SHP77 treated with DMSO at 0.1 percent for 48 hours (cell line): Measurements from ENCODE around the gene AEBP2.
"Not testable (repeated sequence)": the region's sequence is repeated elsewhere in the genome, so short reads cannot be mapped to it uniquely, and the experiment has no call there.

ENCODE experiments used
- DNase-seq: peaks from one replicate; lab custom pipeline; 2025; lab: John Stamatoyannopoulos, UW

The AEBP2 gene

GRCh38 chr12:19454837-19455236 lies 15.5 kb downstream of the AEBP2 start:
- DNase-seq: no peak

GRCh38 chr12:19456176-19456575 lies 16.9 kb downstream of the AEBP2 start:
- DNase-seq: no peak

GRCh38 chr12:19457561-19457960 lies 18.3 kb downstream of the AEBP2 start:
- DNase-seq: no peak

GRCh38 chr12:19458733-19459132 lies 19.4 kb downstream of the AEBP2 start:
- no peak for DNase-seq

GRCh38 chr12:19461999-19462398 lies 22.7 kb downstream of the AEBP2 start:
- DNase-seq: no peak

GRCh38 chr12:19462406-19462805 lies 23.1 kb downstream of the AEBP2 start:
- no peak for DNase-seq

GRCh38 chr12:19464192-19464580 lies 24.9 kb downstream of the AEBP2 start:
- no peak for DNase-seq

- DNase-seq: no peak
Observed at GRCh38 chr12:19465711-19466110, 26.4 kb downstream of the AEBP2 start.

- DNase-seq: no peak
Observed at GRCh38 chr12:19474147-19474546, 34.9 kb downstream of the AEBP2 start.

- not testable (repeated sequence) for DNase-seq
Observed at GRCh38 chr12:19475884-19476505, 36.7 kb downstream of the AEBP2 start.

GRCh38 chr12:19477071-19477470 lies 37.8 kb downstream of the AEBP2 start:
- DNase-seq: no peak

- no peak for DNase-seq
Observed at GRCh38 chr12:19480459-19480858, 41.2 kb downstream of the AEBP2 start.

- no peak for DNase-seq
Observed at GRCh38 chr12:19482036-19482435, 42.7 kb downstream of the AEBP2 start.

GRCh38 chr12:19482551-19483109 lies 43.3 kb downstream of the AEBP2 start:
- no peak for DNase-seq

- no peak for DNase-seq
Observed at GRCh38 chr12:19483727-19484126, 44.4 kb downstream of the AEBP2 start.

- DNase-seq: no peak
Observed at GRCh38 chr12:19484738-19485137, 45.4 kb downstream of the AEBP2 start.

GRCh38 chr12:19485240-19485639 lies 45.9 kb downstream of the AEBP2 start:
- DNase-seq: no peak

- DNase-seq: no peak
Observed at GRCh38 chr12:19489168-19489567, 49.9 kb downstream of the AEBP2 start.

- no peak for DNase-seq
Observed at GRCh38 chr12:19490908-19491307, 51.6 kb downstream of the AEBP2 start.

- no peak for DNase-seq
Observed at GRCh38 chr12:19491863-19492262, 52.6 kb downstream of the AEBP2 start.

- DNase-seq: no peak
Observed at GRCh38 chr12:19496219-19496878, 57.1 kb downstream of the AEBP2 start.

- DNase-seq: no peak
Observed at GRCh38 chr12:19498099-19498498, 58.8 kb downstream of the AEBP2 start.

- DNase-seq: no peak
Observed at GRCh38 chr12:19499030-19499429, 59.7 kb downstream of the AEBP2 start.

GRCh38 chr12:19506497-19506896 lies 67.2 kb downstream of the AEBP2 start:
- DNase-seq: no peak
